ENCODE measurements around the gene TMEM214.

The TMEM214 gene

GRCh38 chr2:27032495-27033252 lies at the start of gene TMEM214:
Gene TMEM214 (plus strand): TSS chr2:27032965. CDS start chr2:27033016, 51 bp downstream.
- no peak for FAIRE-seq

GRCh38 chr2:26983746-26984145 lies 49.0 kb upstream of the TMEM214 start:
- FAIRE-seq, result no peak

- no peak for FAIRE-seq
Observed at GRCh38 chr2:26985807-26986206, 47.0 kb upstream of the TMEM214 start.

GRCh38 chr2:26986576-26986975 lies 46.2 kb upstream of the TMEM214 start:
- no peak for FAIRE-seq

- no peak for FAIRE-seq
Observed at GRCh38 chr2:26988058-26988860, 44.5 kb upstream of the TMEM214 start.

- FAIRE-seq, result no peak
Observed at GRCh38 chr2:26989156-26989555, 43.6 kb upstream of the TMEM214 start.

- FAIRE-seq, result no peak
Observed at GRCh38 chr2:26991717-26992116, 41.0 kb upstream of the TMEM214 start.

- no peak for FAIRE-seq
Observed at GRCh38 chr2:26993768-26994167, 39.0 kb upstream of the TMEM214 start.

GRCh38 chr2:26994983-26995382 lies 37.8 kb upstream of the TMEM214 start:
- no peak for FAIRE-seq

- no peak for FAIRE-seq
Observed at GRCh38 chr2:26997394-26997793, 35.4 kb upstream of the TMEM214 start.

- no peak for FAIRE-seq
Observed at GRCh38 chr2:26998323-26998722, 34.4 kb upstream of the TMEM214 start.

GRCh38 chr2:27000228-27000627 lies 32.5 kb upstream of the TMEM214 start:
- no peak for FAIRE-seq

GRCh38 chr2:27000995-27001394 lies 31.8 kb upstream of the TMEM214 start:
- no peak for FAIRE-seq

- FAIRE-seq, result no peak
Observed at GRCh38 chr2:27001950-27002349, 30.8 kb upstream of the TMEM214 start.

- FAIRE-seq, result no peak
Observed at GRCh38 chr2:27003007-27003406, 29.8 kb upstream of the TMEM214 start.

- no peak for FAIRE-seq
Observed at GRCh38 chr2:27003857-27004256, 28.9 kb upstream of the TMEM214 start.

- no peak for FAIRE-seq
Observed at GRCh38 chr2:27006602-27007415, 26.0 kb upstream of the TMEM214 start.

GRCh38 chr2:27007416-27008374 lies 25.1 kb upstream of the TMEM214 start:
- FAIRE-seq, result no peak

GRCh38 chr2:27008678-27009077 lies 24.1 kb upstream of the TMEM214 start:
- FAIRE-seq, result no peak

GRCh38 chr2:27009083-27009482 lies 23.7 kb upstream of the TMEM214 start:
- no peak for FAIRE-seq

- FAIRE-seq, result no peak
Observed at GRCh38 chr2:27009716-27010115, 23.0 kb upstream of the TMEM214 start.

- FAIRE-seq, result no peak
Observed at GRCh38 chr2:27010139-27010538, 22.6 kb upstream of the TMEM214 start.

Data from G401.6 (cell line).